HS-5 (cell line): ENCODE results near the gene PJVK.
"Not testable (repeated sequence)": the region's sequence is repeated elsewhere in the genome, so short reads cannot be mapped to it uniquely, and the experiment has no call there.

Source experiments
- DNase-seq: peaks from one replicate; pipeline ENCODE4 v3.0.0-alpha.2; 2012; ENCODE audit warnings: low read depth

Gene PJVK

DNA sequence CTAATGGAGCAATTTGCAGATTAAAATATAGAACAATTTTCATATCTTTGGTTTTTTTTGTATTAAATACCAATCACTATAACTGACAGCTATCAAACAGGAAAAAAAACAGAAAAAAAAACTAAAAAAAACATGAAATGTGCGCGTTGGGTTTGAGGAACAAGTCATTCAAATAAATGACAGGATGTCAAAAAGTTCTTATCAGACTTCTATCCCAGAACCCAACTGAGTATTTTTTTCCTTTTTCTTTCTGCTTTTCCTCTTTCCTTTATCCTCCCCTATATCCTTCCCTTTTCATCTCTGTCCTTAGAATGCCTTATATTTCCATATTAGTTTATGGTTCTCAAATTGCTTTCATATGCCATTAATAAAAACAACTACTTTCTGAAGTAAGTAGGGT lies 14.5 kb upstream of the PJVK start:
- no peak for DNase-seq

DNA sequence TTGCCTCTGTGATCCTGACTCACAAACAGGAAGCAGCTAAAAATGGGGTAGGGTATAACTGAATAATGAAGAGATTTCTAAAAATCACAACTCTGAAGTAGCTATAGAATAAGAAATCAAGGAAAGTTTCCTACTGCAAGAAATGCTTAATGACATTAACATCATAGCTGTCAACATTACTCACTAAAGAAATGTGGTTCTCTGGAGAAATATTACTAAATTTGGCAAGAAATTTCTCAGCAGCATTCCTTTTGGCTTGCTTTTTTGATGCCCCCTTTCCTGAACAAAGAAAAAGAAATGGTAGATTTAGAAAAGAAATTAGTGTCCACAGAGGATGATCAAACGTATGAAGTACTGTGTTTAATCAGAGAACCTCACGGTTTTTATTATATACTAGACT lies 9.8 kb upstream of the PJVK start:
- DNase-seq, result no peak

GRCh38 chr2:178448968-178449661 lies 2.1 kb upstream of the PJVK start:
- DNase-seq, result no peak

- no peak for DNase-seq
Observed at GRCh38 chr2:178449700-178450523, 1.3 kb upstream of the PJVK start.

DNA sequence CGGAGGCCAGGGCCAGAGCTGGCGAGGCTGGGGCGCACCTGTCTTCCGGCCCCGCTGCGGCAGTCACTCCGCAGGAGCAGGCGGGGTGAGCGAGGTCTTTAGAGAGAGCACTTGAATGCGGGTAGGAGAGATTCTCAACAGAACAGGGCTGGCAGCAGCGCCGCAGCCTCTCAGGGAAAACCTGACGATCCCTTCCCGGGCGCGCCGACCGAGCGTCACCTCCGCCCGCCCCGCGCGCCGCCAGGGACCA lies 729 bp upstream of the PJVK start:
- DNase-seq, result no peak

GRCh38 chr2:178452334-178452733 lies 1.2 kb downstream of the PJVK start:
- DNase-seq, result no peak

DNA sequence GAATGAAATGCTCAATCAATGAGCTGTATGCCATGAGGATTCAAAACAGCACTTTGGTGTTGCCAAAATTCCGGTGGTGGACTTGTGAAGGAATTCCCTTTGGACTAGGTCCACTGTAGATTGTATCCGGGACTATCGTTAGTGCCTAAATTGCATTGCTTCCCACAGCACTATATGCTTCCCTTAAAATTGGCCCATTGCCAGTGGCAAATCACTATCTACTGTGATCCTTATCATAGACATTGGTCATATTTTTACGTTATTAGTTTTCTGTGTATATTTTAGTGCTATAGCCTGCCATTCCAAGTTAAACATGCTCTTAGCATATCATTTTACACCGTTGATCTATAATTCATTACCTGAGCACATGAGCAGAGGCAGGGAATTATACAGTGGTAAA lies 1.7 kb downstream of the PJVK start:
- no peak for DNase-seq

GRCh38 chr2:178455947-178456346 lies 4.8 kb downstream of the PJVK start:
- DNase-seq, result no peak

GRCh38 chr2:178457390-178457886 lies 6.3 kb downstream of the PJVK start:
- DNase-seq, result no peak

DNA sequence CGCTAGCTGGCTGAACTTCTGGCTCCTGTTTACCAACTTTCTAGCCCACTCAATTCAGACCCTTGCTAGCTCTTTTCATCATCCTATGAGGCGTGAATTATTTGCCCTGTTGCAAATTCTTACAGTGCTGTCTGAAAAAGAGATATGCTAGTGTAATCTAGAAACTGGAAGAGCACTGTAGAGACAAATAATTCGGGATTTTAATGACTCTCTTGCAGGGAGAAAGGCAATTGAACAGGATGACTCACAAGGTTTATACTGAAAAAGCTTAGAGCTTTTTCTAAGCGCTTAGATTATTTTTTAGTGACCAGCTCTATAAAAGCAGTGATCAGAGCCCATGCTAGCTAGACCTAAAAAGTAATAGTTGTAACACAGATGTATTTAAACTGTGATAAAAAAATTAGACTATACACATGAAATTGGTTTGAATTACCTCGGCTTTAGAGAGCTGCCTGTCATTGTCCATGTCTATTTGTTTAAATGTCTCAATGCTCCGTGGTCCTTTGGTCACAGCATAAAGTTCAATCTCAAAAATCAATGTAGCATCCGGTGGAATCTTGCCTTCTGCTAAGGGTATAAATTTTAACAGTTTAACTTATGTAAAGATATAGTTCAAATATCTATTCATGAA lies 18.2 kb downstream of the PJVK start:
- no peak for DNase-seq

GRCh38 chr2:178471313-178471712 lies 20.1 kb downstream of the PJVK start:
- not testable (repeated sequence) for DNase-seq

DNA sequence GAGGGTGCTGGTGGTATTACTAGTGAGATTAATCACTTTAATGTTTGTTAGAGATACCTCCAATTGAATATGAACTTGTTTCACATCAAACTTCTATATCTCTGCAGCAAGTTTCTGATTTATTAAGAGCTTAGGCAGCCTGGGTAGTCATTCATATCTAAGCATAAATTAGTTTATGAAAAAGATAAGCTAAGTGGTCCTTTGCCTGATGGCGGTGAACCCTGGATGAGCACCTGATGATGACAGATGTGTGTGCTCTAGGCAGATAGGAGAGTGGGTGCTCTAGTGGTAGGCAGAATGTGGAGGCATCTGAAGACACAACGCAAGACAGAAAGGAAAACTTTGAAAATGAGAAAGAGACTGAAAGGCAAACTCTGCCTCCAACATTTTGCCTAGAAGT lies 22.2 kb downstream of the PJVK start:
- no peak for DNase-seq

DNA sequence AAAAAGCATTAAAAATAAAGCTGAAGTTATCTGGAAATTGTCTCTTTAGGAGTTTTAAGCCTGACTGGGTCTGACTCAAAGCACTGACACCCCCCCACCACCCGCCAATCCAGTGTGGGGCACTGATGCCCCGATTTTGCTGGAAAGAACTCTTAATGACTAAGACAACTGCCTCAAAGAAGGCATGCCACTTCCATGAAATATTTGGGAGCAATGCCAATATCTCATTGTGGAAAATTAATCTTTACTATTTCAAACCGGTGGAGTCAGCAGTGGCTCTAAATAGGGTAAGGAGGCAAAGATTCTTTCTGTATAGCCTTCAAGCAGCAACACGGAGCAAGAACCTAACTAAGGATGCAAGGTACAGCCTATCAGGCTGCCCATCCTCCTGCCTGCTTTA lies 22.8 kb downstream of the PJVK start:
- DNase-seq, result no peak

GRCh38 chr2:178474560-178474959 lies 23.4 kb downstream of the PJVK start:
- DNase-seq, result no peak

DNA sequence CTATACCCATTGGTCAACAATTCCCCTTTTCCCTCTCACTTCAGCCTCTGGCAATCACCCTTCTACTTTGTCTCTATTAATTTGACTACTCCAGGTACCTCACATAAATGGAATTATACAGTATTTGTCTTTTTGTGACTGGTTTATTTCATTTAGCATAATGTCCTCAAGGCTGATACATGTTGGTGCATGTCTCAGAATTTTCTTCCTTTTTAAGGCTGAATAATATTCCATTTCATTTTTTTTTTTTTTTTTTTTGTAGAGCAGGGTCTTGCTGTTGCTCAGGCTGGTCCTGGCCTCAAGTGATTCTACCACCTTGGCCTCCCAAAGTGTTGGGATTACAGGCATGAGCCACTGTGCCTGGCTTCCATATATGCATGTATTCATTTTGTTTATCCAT lies 25.3 kb downstream of the PJVK start:
- no peak for DNase-seq

GRCh38 chr2:178477443-178478129 lies 26.4 kb downstream of the PJVK start:
- DNase-seq, result no peak

GRCh38 chr2:178478130-178478438 lies 26.9 kb downstream of the PJVK start:
- no peak for DNase-seq

DNA sequence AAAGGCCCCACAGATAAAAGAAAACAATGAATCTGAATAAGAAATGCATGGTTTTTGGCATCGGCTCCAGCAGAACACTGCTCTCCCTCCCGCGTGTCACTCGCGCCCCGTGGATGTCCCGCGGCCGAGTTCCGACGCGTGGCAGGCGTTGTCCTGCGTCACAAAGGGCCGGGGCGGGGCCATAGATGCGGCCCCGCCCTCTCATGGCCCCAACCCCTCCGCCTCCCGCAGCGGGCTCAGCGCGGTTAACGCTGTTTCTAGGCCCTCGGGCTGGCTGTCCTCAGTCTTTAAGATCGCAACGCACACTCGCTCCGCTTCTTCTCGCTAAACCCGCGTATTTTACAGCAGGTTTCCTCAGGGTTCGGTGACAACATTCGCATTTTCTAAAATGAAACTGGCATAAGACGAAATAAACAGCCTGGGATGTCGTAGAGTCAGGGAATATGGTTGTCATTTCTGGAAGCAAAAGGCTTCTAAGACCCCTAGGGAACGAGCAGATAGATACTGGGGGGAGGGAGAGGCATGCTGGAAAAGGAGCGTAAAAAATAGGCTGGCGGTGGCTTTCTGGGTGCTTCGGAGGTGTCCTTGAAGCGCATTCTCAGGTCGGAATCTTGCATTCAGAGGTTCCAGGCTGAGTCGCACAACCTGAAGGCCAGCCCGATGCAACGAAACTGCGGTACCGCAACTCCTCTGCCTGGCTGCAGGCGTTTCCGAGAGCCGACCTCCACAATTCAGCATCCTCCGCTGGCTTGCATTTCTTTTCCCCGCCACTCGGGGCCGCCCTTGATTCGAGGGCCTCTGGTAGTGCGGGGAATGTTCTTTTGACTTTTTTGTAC lies 27.5 kb downstream of the PJVK start, which contains the start of gene FKBP7:
Gene FKBP7 (minus strand): TSS at position 162 of the 836 bp plus-strand sequence. CDS start 101 bp downstream, at position 61.
- DNase-seq, result peak; percentile 57

- DNase-seq, result no peak
Observed at GRCh38 chr2:178479275-178479616, 28.1 kb downstream of the PJVK start.

GRCh38 chr2:178479758-178480226 lies 28.6 kb downstream of the PJVK start:
- DNase-seq, result no peak

GRCh38 chr2:178480227-178481181 lies 29.3 kb downstream of the PJVK start, which contains the start of gene PLEKHA3:
TSS of gene PLEKHA3 (plus strand) at chr2:178480457. CDS start at chr2:178480870, 413 bp downstream.
- DNase-seq, result peak; percentile 88
